HG03280 (cell line): Measurements from ENCODE around the gene PHLDA3.

ENCODE experiments used
- ATAC-seq: cut with Tn5 transposase; IDR thresholded peaks from one replicate; pipeline ENCODE4 v1.9.1; 2021; ENCODE audit warnings: mild to moderate bottlenecking, moderate library complexity; ENCODE audit not compliant: unreplicated experiment

The PHLDA3 gene

DNA sequence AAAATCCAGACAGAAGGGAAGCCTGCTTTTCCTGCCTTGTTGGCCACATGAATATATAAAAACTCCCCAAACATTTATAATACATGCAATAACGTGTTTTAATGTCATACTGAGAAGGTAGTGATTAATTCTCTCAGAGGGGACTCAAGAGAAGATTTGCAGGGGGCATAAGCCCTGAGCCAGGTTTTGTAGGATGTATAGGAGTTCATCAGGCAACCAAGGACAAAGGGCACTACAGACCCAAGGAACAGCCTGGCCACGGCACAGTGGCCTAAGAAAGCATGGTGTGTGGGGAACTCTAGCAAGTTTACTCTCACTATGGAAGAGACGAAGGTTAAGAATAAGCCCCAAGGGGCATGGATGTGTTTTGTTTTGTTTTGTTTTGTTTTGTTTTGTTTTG, 32.0 kb downstream of the PHLDA3 start:
- no peak for ATAC-seq

DNA sequence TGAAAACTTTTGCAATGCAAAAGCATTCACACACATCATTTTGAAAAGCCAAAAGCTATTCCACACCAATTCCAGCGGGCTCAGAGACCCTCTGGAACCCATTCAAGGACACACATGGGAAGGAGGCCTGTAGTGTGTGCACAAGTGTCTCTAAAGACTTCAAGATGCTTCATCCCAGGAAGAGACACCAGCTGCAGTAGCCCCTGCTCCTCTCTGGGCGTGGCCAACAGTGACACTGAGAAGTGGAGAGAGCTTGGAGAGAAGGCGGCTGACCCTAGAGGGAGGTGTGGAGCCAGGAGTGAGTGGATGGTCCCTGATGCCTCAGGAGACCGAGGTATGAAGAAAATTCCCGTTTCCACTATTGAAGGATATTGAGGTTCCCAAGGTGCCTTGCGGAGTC, 32.6 kb downstream of the PHLDA3 start:
- ATAC-seq, result no peak

DNA sequence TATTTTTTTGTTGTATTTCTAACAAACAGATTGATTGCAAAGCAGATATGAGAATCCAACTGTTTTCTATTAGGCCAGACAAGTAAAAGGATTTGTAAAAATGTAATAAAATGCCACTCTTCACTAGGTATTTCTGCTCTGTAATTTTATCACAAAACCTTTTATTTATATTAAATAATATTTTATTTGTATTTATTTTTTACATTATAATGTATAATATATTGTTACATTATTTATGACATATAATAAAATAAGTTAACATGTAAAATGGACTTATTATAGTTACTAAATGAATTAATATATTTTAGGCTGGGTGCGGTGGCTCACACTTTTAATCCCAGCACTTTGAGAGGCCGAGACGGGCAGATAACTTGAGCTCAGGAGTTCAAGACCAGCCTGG, 34.7 kb downstream of the PHLDA3 start:
- no peak for ATAC-seq

DNA sequence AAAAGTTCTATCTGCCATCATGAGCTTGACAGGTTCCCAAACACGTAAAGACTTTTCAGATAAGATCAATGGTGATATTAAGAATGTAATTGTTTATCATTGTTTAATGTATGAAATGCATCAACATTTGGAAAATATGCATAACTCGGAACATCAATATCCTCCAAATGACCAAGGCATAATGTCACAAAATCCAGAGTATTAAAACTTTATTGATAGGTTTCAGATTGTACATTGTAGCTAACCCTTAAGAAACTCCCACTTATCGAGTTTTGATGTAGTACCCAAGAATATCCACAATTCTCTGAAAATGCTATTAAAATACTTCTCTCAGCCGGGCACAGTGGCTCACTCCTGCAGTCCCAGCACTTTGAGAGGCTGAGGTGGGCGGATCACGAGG, 35.4 kb downstream of the PHLDA3 start:
- no peak for ATAC-seq

DNA sequence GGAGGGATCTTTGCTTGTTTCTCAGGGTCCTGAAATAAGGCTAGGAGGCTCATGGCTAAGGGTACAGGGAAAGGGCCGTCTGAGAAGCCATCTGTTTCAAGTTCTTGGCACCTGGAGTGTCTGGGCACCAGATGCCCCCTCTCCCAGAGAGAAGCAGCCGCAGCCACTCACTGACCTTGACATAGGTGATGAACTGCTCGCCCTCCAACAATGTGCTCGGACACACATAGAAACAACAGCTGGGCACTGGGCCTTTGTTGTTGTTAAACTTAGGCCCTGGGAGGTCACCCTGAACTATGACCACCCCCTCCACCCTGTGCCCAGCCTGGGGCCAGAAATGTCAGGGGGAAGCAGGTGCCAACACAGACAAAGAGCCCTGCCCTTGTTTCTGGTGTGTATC, 38.2 kb downstream of the PHLDA3 start:
- ATAC-seq, result no peak

DNA sequence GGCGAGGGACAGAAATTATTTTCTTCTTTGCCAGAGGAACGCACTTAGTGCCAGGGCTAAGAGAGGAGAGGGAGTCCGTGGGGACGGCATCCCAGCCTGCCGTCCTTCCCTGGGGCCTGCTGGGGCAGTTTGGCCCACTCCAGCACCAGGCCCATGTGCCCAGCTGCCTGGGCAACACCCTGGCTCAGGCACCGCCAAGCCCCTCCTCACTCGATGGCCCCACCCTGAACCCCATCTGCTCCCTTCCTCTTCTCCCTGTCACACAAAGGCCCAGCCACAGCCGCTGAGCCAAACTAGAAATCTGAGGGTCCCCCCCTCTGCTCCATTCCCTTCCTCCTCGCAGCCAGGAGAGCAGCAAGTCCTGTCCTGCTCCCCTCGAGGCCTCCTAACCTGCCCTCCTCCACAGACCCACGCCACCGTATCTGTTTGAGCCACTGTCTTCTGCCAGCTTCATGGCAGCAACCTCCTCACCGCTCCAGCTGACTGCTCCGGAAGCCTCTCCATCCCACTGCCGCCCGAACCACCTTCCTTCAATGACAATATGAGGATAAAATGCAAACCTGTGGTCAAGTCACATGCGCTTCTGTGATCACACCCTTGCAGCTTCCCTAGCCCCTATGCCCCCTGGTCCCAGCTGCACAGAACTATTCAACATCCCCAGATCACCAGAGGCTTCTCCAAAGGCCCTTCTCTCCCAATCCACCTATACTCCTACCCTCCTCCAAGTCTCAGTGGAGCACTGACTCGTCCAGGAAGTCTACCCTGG, 39.1 kb downstream of the PHLDA3 start:
- ATAC-seq, result no peak

DNA sequence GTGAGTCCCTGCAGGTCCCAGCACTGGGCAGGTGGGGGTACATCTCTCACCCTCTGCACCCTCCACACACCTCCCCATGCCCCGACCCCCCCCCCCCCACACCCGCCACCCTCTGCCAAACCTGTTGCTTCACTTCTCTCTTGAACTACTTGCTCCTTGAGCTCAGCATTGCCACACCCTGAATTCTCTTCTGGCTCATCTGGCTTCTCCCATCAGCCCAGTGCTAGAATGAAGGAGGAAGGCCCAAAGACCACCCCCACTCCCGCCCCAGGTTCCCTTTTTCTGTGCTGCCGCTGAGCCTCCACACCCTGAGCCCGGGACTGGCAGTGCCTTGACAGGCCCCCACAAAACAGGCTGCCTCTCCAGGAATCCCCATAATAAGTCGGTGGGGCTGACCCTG, 41.0 kb downstream of the PHLDA3 start:
- ATAC-seq, result no peak

DNA sequence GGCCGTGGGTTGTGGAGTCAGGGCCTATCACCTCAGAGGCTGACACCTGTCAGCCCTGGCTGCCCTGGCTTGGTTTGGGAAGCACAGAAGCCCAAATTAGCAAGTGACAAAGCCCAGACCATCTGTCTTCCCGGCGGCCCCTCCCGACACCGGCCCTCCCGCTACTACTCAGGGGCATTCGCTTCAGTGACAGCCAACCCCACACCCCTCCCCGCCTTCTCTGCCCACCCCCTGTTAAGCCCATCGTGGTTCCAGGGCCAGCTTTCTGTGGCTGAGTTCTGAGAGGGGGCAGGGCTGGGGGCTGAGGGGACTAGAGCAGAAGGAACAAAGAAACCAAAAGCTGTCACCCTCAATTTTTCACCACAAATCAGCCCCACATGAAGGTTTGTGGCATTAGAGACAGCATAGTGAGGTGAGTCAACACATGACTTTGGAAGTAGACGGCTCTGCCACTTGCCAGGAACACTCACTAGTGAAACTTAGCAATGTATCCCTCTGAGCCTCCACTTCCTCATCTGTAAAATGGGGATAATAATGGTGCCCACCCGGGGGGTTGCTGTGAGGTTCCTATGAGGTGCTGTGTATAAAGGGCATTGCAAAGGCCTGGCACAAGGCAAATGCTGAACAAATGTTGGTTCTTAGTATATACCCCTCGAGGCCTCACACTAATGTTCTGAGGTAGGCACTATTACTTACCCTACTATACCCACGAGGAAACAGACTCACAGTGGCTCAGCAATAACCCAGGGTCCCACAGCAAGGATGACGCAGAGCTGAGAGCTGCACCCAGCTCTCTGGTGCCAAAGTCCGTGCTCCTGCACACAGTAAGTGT, 42.3 kb downstream of the PHLDA3 start:
- ATAC-seq, result no peak

DNA sequence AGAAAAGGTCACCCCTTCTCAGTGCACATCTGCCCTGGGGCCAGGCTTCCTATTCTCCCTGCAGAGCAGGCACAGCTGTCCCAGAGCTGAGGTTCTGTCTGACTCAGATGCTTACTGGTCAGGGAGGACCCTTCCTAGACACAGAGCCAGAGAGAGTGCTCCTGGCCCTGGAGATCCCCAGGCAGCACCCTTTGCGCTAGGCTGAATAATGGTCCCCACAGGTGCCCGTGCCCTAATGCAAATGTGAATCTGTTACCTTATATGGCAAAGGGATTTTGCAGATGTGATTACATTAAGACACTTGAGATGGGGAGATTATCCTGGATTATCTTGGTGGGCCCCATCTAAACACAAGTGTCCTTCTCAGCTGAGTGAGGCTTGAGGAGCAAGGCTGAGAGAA, 44.8 kb downstream of the PHLDA3 start:
- no peak for ATAC-seq

DNA sequence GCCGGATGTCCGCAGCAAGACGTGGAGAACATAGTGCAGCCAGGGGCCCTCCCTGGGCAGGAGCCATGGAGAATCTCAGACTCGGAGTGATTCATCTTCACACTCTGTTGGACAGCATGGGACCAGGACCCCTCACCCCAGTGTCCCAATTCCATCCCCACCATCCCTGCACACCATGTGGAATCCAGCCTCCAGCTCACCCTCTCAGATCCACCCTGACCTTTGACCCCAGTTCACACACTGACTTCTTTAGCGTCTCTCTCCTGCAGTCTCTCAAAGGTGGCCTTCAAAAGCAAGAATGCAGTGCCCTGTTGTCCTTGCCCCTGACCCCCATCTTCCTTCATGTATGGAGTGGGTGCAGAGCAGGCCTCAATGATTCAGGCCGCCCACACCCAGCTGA, 45.3 kb downstream of the PHLDA3 start:
- ATAC-seq, result no peak

DNA sequence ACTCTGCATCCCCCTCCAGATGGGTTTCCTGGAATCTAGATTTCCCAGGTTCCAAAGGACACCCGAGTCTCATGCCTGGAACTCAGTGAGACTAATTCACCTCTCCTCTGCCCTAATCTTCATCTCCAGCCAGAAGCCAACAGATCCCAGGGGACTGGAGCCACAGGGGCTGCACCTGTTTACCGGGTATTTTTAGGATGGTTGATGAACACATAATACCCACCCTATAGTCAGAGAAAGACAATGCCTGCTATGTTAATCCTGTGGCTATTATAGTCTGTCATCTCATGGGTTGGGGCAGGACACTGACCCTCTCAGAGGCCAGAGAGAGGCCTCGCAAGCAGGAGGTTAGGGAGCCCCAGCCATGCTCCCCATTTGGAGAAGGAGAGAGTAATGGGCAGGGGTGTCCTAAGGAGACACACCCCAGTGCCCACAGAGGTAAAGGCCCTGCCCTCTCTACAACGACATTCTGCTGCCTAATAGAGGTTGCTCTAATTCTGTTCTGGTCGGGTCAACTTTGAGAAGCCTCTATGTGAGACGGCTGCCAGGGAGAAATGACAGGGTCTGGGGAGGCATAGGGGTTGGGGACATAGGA, 46.5 kb downstream of the PHLDA3 start:
- ATAC-seq, result no peak

DNA sequence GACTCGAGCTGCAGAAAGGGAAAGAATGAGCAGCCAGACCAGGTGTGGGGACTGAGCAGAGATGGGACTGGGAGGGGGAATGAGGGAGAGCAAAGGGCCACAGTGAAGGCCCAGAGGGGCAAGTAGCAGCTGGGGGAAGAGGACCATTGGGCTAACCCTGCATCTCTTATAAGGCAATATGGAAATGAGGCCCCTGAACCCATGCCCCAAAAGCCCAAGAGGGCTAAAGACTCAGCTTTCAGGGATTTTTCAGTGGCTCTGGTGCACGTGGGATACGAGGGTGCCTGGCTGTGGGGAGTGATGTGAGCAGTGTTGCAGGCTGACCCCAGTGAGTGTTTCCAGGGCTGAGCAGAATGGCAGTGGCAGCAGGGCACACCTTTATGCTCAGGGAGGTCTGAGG, 47.0 kb downstream of the PHLDA3 start:
- no peak for ATAC-seq

DNA sequence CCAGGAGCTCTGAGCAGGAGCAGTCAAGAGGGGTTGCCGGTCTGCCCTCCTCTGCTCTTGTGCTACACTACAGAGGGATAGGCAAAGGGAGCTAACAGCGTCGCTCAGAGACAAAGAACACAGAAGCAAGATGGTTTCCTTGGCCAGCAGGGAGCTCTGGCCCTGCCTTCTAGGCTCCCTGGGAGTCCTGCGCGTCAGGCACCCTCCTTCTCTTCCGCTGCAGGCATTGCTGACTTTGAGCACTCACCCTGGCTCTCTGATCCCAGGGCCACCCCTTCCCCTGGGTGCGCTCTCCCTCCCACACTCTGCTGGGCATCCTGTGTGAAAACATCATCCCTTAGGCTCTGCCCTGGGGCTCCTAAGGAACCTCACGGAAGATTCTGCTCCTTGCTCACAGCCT, 47.9 kb downstream of the PHLDA3 start:
- no peak for ATAC-seq

DNA sequence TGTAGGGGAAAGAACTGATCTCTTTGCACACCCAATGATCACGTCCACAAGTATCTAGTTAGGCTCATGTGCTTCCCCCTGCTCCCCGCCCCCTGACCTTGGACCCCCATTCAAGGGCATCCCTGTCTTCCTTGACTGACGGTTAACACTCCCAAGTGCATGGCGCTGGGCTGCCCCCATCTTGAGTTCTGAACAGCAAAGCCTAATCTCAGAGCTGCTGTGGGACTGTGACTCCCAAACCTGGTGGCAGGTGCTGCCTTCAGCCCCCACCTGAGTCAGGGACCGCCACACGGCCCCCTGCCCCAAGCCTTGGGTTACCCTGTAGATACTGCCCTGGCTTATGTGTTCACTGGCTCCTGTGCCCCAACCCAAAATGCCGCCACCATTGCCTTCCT, 48.4 kb downstream of the PHLDA3 start:
- ATAC-seq, result no peak

DNA sequence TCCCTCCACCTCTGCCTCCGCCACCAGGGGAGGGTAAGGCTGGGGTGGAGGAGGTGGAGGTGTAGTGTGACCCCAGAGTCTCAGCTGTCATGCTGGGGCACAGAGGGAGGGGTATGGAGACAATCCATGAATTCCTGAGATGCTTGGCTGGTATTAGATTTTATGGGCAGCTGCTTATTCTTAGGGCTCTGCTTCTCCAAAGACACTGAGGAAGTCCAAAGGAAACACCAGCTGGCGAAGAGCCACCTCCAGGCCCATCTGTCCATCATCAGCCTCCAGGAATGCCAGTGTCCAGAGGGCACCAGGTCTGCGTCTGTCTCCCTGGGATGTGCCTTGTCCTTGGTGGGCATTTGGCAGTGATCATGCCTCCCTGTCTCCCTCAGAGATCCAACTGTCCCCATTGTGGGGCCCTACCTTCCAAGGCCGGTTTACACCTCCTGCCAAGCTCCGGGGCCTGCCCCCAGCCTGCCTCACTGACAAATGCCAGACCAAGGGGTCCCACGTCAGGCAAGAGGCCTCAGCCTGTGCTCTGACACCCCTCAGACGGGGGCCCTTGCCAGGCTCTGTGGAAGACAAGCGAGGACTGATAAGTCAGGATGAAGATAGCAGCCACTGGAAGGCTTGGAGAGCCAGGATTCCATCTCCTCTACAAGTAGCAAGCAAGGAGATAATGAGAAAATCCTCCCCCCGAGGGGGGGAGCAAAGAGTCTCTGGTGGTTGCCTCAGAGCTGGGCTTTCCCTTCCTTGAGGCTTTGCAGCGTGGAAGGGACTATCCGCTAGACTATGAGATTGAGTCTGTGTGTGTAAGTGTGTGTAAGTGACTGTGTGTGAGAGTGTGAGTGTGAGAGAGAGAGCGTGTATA, 49.0 kb downstream of the PHLDA3 start:
- no peak for ATAC-seq

DNA sequence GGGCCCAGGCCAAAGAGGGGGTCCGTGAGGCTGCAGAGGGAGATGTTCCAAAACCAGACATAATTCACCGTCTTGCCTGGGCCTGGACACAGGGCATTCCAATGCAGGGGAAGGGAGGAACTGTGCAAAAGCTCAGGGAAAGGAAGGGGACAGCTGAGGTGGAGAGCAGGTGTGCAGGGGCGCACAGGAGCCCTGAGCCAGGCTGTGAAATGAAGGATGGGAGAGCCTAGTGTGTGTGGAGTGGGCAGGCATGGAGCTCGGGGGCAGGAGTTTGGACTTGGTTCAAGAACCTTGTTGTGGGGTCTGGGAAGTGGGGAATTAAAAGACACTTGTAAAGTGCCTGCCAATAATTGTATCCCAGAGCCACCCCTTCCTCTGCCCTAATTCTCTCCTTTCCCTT, 49.7 kb downstream of the PHLDA3 start:
- no peak for ATAC-seq

DNA sequence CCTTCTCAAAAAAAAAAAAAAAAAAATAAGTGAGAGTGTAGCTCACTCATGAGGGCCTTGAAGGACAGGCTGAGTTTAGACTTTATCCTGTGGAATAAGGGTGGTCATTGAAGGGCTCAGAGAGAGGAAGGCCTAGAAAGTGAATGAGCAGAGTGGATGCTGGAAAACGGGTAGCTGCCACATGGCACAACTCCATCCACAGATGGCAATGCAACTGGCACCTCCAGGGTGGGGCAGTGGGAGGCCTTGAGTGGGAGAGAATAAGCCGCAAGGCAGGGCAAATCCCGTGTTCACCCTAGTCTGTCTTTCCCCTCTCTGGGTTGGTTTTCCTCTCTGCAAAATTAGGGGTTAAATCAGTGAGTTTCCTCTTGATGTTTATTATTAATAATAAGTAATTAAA, 50.5 kb downstream of the PHLDA3 start:
- no peak for ATAC-seq
